Prostate gland (tissue), 2 donors: ENCODE data around the gene ATAT1. TPM values are rescaled to one million over a fixed set of nuclear protein-coding genes. Genes with fewer than 3 reads are reported as not detected.

Experiments
- DNase-seq: peaks from one replicate; pipeline ENCODE4 v3.0.0-alpha.2; 2019; ENCODE audit warnings: low spot score
- H3K27ac ChIP-seq, 2 donors: fragments of 200-600 bp; sonication (generic); 2 replicates each; pipeline ENCODE4 v1.5.1; 2017 to 2019
- H3K27me3 ChIP-seq: fragments of 200-600 bp; sonication (generic); replicated peaks from 2 replicates; pipeline ENCODE4 v1.5.1; 2019; ENCODE audit not compliant: insufficient read depth
- H3K36me3 ChIP-seq, 2 donors: fragments of 200-600 bp; sonication (generic); 1 replicate in 1 of 2; 2 replicates in 1 of 2; pipeline versions ENCODE4 v1.5.1 to v1.8.1; 2017 to 2019
- H3K4me1 ChIP-seq: fragments of 200-600 bp; sonication (generic); replicated peaks from 2 replicates; pipeline ENCODE4 v1.5.1; 2019
- H3K4me3 ChIP-seq, 2 donors: fragments of 200-600 bp; sonication (generic); 2 replicates each; pipeline ENCODE4 v1.5.1; 2017 to 2019
- H3K9me3 ChIP-seq: fragments of 200-600 bp; sonication (generic); 2 replicates; pipeline ENCODE4 v1.5.1; 2017
- CTCF ChIP-seq, 4 experiments: fragments of 200-600 bp in 2 of 4; fragments of 450-650 bp in 2 of 4; sonication (generic) in 2 of 4; IDR thresholded peaks; 1 replicate in 3 of 4; 2 replicates in 1 of 4; pipeline ENCODE4 v1.5.1; 2016 to 2019; ENCODE audit warnings: antibody characterized with exemption in 4 of 4, mild to moderate bottlenecking in 2 of 4, moderate library complexity in 2 of 4
- POLR2A ChIP-seq: fragments of 450-650 bp; IDR thresholded peaks from one replicate; pipeline ENCODE4 v1.6.1; 2016; ENCODE audit warnings: antibody characterized with exemption, mild to moderate bottlenecking
- POLR2AphosphoS5 ChIP-seq: sonication (generic); formaldehyde crosslinking; IDR thresholded peaks from one replicate; pipeline ENCODE4 v1.6.1; 2017; ENCODE audit warnings: antibody characterized with exemption
- WGBS: methylation state at CpG from one replicate; pipeline ENCODE4 v1.1.5; 2018; 5-methylcytosine and 5-hydroxymethylcytosine counted together
- intact Hi-C: fragments of 100-400 bp; cut with DNase I; formaldehyde crosslinking; loops from one replicate; pipeline ENCODE4 v1.14.2; 2022
- total RNA-seq, 2 donors: library from RNA; depleted of rRNA; stranded (reverse); fragments of >200 nt; gene quantifications; one replicate each; pipeline ENCODE4 v1.1.0, GENCODE V29; 2016

ATAT1 gene
- total RNA-seq, 2 donors from 2014 or later = 8.7 to 11.0 TPM

GRCh38 chr6:30676660-30677285, 50.1 kb downstream of the ATAT1 start:
- intact Hi-C loops = loop anchor here (5.0 kb wide), 1 partner anchor 206 kb away; the partner anchor contains the start of gene DDR1
- no peak for DNase-seq
- Histone ChIP-seq H3K27ac (no peak overlapping the region), H3K27me3 (no peaks in the 10 kb centered on the region), H3K4me3 (no peak overlapping the region), H3K9me3 (no peaks in the 10 kb centered on the region), H3K4me1 (no peaks in the 10 kb centered on the region), H3K36me3 (peaks cover 0 to 11% of the 10 kb centered on the region in 2 donors)
- 72% methylated on average over 10 of the region's 10 CpGs for WGBS
- no peak for TF ChIP-seq POLR2AphosphoS5
- TF ChIP-seq CTCF (IDR thresholded peaks at IDR 0.05) = no peak
- no peak for TF ChIP-seq POLR2A

- TF ChIP-seq CTCF (IDR thresholded peaks at IDR 0.05) = peak; percentile 86 to 98 (median 98)
- no peak for TF ChIP-seq POLR2A
- peak; percentile 84 for TF ChIP-seq POLR2AphosphoS5
- Histone ChIP-seq H3K27ac (peak overlapping the region in 1 of 2 donors; percentile 43), H3K36me3 (peaks cover 0 to 11% of the 10 kb centered on the region in 2 donors), H3K27me3 (no peaks in the 10 kb centered on the region), H3K4me1 (peaks cover 2% of the 10 kb centered on the region), H3K9me3 (no peaks in the 10 kb centered on the region), H3K4me3 (no peak overlapping the region)
- DNase-seq = peak; percentile 78
- intact Hi-C loops = loop anchor here (1.0 to 5.0 kb wide), 2 partner anchors 43 to 203 kb away; partner anchors contain the start of gene DDR1
- WGBS = 17% methylated on average over 31 of the region's 31 CpGs
Observed at GRCh38 chr6:30678964-30679726, 52.5 kb downstream of the ATAT1 start.

DNA sequence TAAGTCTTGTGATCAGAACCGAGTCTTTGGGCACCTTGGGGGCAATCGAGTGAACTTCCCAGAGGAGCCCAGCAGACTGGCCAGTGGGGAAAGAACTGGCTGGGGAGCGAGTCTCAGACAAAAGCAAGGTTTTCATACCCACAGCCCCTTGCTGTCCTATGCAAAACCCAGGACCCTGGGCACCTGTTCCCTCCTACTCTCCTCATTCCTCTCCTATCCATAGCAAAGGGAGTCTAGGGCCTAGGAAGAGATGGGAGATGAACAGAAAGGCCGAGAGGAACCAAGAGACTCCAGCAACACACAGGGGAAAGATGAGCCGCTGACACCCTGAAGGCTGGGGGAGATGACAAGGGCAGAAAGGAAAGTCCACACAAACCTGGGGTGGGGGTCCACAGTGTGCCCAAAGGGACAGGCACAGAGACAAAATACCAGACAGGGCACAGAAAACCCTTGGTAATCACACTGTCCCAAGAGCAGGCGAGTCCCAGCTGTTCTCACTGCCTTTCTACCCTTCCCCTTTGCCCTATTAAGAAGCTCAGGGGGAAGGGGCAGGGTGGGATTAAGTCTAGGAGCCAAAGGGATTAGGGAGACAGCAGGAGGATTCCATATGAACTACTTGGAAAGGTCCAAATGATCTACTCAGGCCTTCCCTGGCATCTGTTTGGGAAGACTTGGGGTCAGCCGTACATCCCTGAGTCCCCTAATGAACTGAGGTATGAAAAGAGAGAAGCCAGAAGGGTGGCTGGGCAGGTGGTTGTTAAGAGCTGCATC, 53.3 kb downstream of the ATAT1 start:
- 70% methylated on average over 7 of the region's 7 CpGs for WGBS
- H3K4me3 ChIP-seq = no peak overlapping the region
- H3K27ac ChIP-seq = peak overlapping the region; percentile 14 to 43
- intact Hi-C loops = loop anchor here (1.0 to 5.0 kb wide), 2 partner anchors 42 to 202 kb away; partner anchors contain the start of gene DDR1
- no peak for DNase-seq
- TF ChIP-seq POLR2A (no peak), POLR2AphosphoS5 (no peak), CTCF (IDR thresholded peaks at IDR 0.05) (no peak)
- H3K4me1 ChIP-seq = peaks cover 4% of the 10 kb centered on the region
- no peaks in the 10 kb centered on the region for H3K27me3 ChIP-seq
- peaks cover 0 to 11% of the 10 kb centered on the region in 2 donors for H3K36me3 ChIP-seq
- H3K9me3 ChIP-seq = no peaks in the 10 kb centered on the region

DNA sequence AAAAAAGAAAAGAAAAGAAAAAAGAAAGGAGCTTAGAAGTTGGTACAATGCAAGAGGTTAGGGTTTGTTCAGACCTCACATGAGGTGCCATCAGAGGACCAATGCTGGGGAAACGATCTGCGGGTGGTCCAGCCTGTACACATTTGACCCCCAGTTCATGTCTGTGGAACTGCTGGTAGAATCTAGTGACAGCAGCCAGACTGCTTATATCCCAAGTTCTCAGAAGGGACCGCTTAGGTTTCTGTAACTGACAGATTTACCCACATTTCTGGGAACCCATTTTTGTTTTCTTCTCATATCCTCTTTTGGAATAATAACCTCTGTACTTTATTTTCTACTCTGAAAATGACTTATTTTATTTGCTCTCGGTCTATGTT, 55.1 kb downstream of the ATAT1 start:
- Histone ChIP-seq H3K9me3 (no peaks in the 10 kb centered on the region), H3K4me1 (peaks cover 4% of the 10 kb centered on the region), H3K27ac (peak overlapping the region; percentile 92 to 97), H3K4me3 (peak overlapping the region; percentile 66 to 88), H3K27me3 (no peaks in the 10 kb centered on the region), H3K36me3 (peaks cover 0 to 3% of the 10 kb centered on the region in 2 donors)
- TF ChIP-seq CTCF (IDR thresholded peaks at IDR 0.05) (no peak), POLR2AphosphoS5 (no peak), POLR2A (no peak)
- WGBS = 51% methylated on average over 4 of the region's 4 CpGs
- intact Hi-C loops = no loop called here
- DNase-seq = no peak
